GM12878 (cell line): ENCODE data around the gene FXYD6. TPM values are rescaled to one million over a fixed set of nuclear protein-coding genes. Genes with fewer than 3 reads are reported as not detected.

Source experiments
- ATAC-seq: fragments of 200-7000 bp; cut with Tn5 transposase; 3 replicates; pipeline ENCODE4 v1.9.1; 2020; ENCODE audit warnings: mild to moderate bottlenecking, moderate library complexity
- BruUV-seq: library from RNA; stranded (reverse); fragments of 400-500 nt; replicated peaks from 2 replicates; lab custom pipeline; 2021; lab: Mats Ljungman, UMichigan
- CTCF ChIA-PET: fragments of 300-600 bp; sonication (Branson Sonifier 250); formaldehyde crosslinking; extraction: SDS; loops from one replicate; lab custom pipeline; 2021; ENCODE audit warnings: inconsistent platforms; lab: Yijun Ruan, JAX
- POLR2A ChIA-PET: fragments of 350-600 bp; formaldehyde crosslinking; extraction: SDS; loops from one replicate; lab custom pipeline; 2021; ENCODE audit warnings: inconsistent platforms; lab: Charles Lee
- RAD21 ChIA-PET: fragments of 300-600 bp; sonication (Branson Sonifier 250); formaldehyde crosslinking; loops from one replicate; lab custom pipeline; 2023; ENCODE audit warnings: antibody characterized with exemption; ENCODE audit not compliant: unreplicated experiment; lab: Charles Lee
- SMC1A ChIA-PET: fragments of 300-600 bp; sonication (Branson Sonifier 250); formaldehyde crosslinking; loops from one replicate; lab custom pipeline; 2023; ENCODE audit not compliant: unreplicated experiment, uncharacterized antibody; lab: Charles Lee
- DNase-seq: peaks from one replicate; pipeline ENCODE4 v3.0.0-alpha.2; 2011; ENCODE audit warnings: low read depth, low spot score
- FAIRE-seq: peaks from 3 replicates; lab custom pipeline; 2011; peaks lifted over from hg19 to GRCh38; lab: Jason Lieb, UNC
- H2AFZ ChIP-seq: 2 replicates; pipeline ENCODE4 v1.6.0; 2011; ENCODE audit warnings: low read depth, low read length, control low read depth; ENCODE audit not compliant: control insufficient read depth
- H3K27ac ChIP-seq: 2 replicates; pipeline ENCODE4 v1.5.1; 2011; ENCODE audit warnings: control low read depth; ENCODE audit not compliant: control insufficient read depth, insufficient read depth
- H3K27me3 ChIP-seq, 2 experiments: replicated peaks in 1 of 2; 2 replicates each; pipeline versions ENCODE4 v1.6.0 to v1.6.1; 2011; ENCODE audit warnings: low read length in 1 of 2; ENCODE audit not compliant: control insufficient read depth in 2 of 2, insufficient read depth in 2 of 2
- H3K36me3 ChIP-seq, 2 experiments: 2 replicates each; pipeline ENCODE4 v1.5.1; 2011; ENCODE audit warnings: low read length in 1 of 2; ENCODE audit not compliant: control insufficient read depth in 2 of 2, insufficient read depth in 2 of 2
- H3K4me1 ChIP-seq: 2 replicates; pipeline ENCODE4 v1.6.1; 2011; ENCODE audit warnings: mild to moderate bottlenecking, low read length, moderate library complexity, mixed read lengths; ENCODE audit not compliant: control insufficient read depth, insufficient read depth
- H3K4me2 ChIP-seq: 2 replicates; pipeline ENCODE4 v1.6.0; 2011; ENCODE audit warnings: control low read depth; ENCODE audit not compliant: control insufficient read depth, insufficient read depth
- H3K4me3 ChIP-seq: fragments of 200-600 bp; sonication (generic); 2 replicates; pipeline ENCODE4 v1.5.1; 2016
- H3K79me2 ChIP-seq: 2 replicates; pipeline ENCODE4 v1.6.0; 2011; ENCODE audit warnings: low read length; ENCODE audit not compliant: control insufficient read depth, insufficient read depth
- H3K9ac ChIP-seq: 2 replicates; pipeline ENCODE4 v1.8.0; 2011; ENCODE audit warnings: low read length, control low read depth, mixed read lengths; ENCODE audit not compliant: control insufficient read depth, insufficient read depth
- H3K9me3 ChIP-seq: replicated peaks from 3 replicates; pipeline ENCODE4 v1.5.1; 2011; ENCODE audit warnings: mild to moderate bottlenecking, low read length; ENCODE audit not compliant: control insufficient read depth, insufficient read depth
- H4K20me1 ChIP-seq: 2 replicates; pipeline ENCODE4 v1.6.0; 2011; ENCODE audit not compliant: control insufficient read depth, insufficient read depth
- CREB1 ChIP-seq: IDR thresholded peaks from 2 replicates; pipeline ENCODE4 v1.6.1; 2012; ENCODE audit warnings: low read depth, mild to moderate bottlenecking, inconsistent platforms
- GATAD2B ChIP-seq: fragments of 450-650 bp; conservative IDR thresholded peaks from 2 replicates; pipeline ENCODE4 v1.6.1; 2017; ENCODE audit warnings: low read depth, mild to moderate bottlenecking, moderate library complexity
- LARP7 ChIP-seq: fragments of 450-650 bp; IDR thresholded peaks from 2 replicates; pipeline ENCODE4 v1.6.1; 2017; ENCODE audit warnings: mild to moderate bottlenecking
- MYB ChIP-seq: fragments of 150-350 bp; IDR thresholded peaks from 2 replicates; pipeline ENCODE4 v1.6.1; 2014; ENCODE audit warnings: mild to moderate bottlenecking, low read depth, low read length, borderline replicate concordance
- SPI1 ChIP-seq: IDR thresholded peaks from 2 replicates; pipeline ENCODE4 v1.6.1; 2011; ENCODE audit warnings: low read depth, mild to moderate bottlenecking, low read length, moderate library complexity, borderline replicate concordance; ENCODE audit not compliant: insufficient read depth
- WGBS: methylation state at CpG from one replicate; pipeline ENCODE4 v1.1.6; 2016; ENCODE audit warnings: low lambda C conversion rate; ENCODE audit not compliant: insufficient replicate concordance, insufficient coverage; ENCODE audit errors: missing lambda C conversion rate; 5-methylcytosine and 5-hydroxymethylcytosine counted together
- in situ Hi-C: fragments of 300-500 bp; cut with MboI; formaldehyde crosslinking; loops from 9 replicates; pipeline ENCODE4 v1.14.3; 2018; ENCODE audit warnings: mixed read lengths
- intact Hi-C: fragments of 100-400 bp; cut with micrococcal nuclease; formaldehyde crosslinking; loops from one replicate; pipeline ENCODE4 v1.14.2; 2022; ENCODE audit not compliant: unreplicated experiment
- polyA plus RNA-seq, 11 experiments: library from polyadenylated mRNA; depleted of rRNA in 4 of 11; unstranded in 6 of 11; stranded (reverse) in 5 of 11; fragments of >200 nt; fragmentation: Nextera tagmentation in 4 of 11; fragmentation: Illumina TruSeq in 1 of 11; extraction: Ambion mirVana in 4 of 11; extraction: Trizol in 1 of 11; gene quantifications; 1 replicate in 1 of 11; 2 replicates in 10 of 11; pipeline versions ENCODE4 v1.2.1 to v1.2.3, GENCODE V29; 2011 to 2016; ENCODE audit warnings: inconsistent platforms in 2 of 11, missing spikeins in 2 of 11, low read depth in 1 of 11
- total RNA-seq, 4 experiments: library from RNA; depleted of rRNA in 3 of 4; stranded (reverse); fragments of >200 nt in 3 of 4; fragmentation: Illumina TruSeq in 1 of 4; extraction: Trizol in 1 of 4; gene quantifications; 2 replicates each; pipeline versions ENCODE4 v1.2.1 to v1.2.3, GENCODE V29; 2013 to 2021
- TF ChIP-seq, protein P1 (sequence below): fragments of 450-650 bp; IDR thresholded peaks from 2 replicates; pipeline ENCODE4 v1.6.1; 2017; ENCODE audit warnings: mild to moderate bottlenecking, moderate library complexity

FXYD6 gene
- total and polyA plus RNA-seq, 10 of the 15 experiments (the other 5 are each of a cell fraction or from before 2014, with no cell fraction given): 0.09 to 2.0 (median 0.23) TPM; not detected in 2

GRCh38 chr11:117817368-117818040 is 59.0 kb downstream of the FXYD6 start (continued):
- TF ChIP-seq, protein P1, sequence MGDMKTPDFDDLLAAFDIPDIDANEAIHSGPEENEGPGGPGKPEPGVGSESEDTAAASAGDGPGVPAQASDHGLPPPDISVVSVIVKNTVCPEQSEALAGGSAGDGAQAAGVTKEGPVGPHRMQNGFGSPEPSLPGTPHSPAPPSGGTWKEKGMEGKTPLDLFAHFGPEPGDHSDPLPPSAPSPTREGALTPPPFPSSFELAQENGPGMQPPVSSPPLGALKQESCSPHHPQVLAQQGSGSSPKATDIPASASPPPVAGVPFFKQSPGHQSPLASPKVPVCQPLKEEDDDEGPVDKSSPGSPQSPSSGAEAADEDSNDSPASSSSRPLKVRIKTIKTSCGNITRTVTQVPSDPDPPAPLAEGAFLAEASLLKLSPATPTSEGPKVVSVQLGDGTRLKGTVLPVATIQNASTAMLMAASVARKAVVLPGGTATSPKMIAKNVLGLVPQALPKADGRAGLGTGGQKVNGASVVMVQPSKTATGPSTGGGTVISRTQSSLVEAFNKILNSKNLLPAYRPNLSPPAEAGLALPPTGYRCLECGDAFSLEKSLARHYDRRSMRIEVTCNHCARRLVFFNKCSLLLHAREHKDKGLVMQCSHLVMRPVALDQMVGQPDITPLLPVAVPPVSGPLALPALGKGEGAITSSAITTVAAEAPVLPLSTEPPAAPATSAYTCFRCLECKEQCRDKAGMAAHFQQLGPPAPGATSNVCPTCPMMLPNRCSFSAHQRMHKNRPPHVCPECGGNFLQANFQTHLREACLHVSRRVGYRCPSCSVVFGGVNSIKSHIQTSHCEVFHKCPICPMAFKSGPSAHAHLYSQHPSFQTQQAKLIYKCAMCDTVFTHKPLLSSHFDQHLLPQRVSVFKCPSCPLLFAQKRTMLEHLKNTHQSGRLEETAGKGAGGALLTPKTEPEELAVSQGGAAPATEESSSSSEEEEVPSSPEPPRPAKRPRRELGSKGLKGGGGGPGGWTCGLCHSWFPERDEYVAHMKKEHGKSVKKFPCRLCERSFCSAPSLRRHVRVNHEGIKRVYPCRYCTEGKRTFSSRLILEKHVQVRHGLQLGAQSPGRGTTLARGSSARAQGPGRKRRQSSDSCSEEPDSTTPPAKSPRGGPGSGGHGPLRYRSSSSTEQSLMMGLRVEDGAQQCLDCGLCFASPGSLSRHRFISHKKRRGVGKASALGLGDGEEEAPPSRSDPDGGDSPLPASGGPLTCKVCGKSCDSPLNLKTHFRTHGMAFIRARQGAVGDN: no peak; the same call in 1 of the 2 replicates
- TF ChIP-seq CREB1: peak; percentile 26; the same call in 1 of the 2 replicates

GRCh38 chr11:117816846-117817367 is 59.6 kb downstream of the FXYD6 start:
- peak overlapping the region; percentile 87 for H3K27ac ChIP-seq
- H3K9ac ChIP-seq: peak overlapping the region; percentile 66
- peaks cover 2% of the 10 kb centered on the region; the same call in 1 of the 2 replicates for H3K79me2 ChIP-seq
- no peaks in the 10 kb centered on the region for H3K36me3 ChIP-seq
- peak overlapping the region; percentile 68 for H2AFZ ChIP-seq
- TF ChIP-seq SPI1: 0 out of 2 replicates have a peak, but pooled peaks have one; percentile 43
- TF ChIP-seq LARP7: peak; percentile 40; the same call in 1 of the 2 replicates
- no peak for TF ChIP-seq GATAD2B
- no peak for TF ChIP-seq MYB
- ChIA-PET POLR2A (interaction anchor here (0.6 to 4.8 kb wide), 9 partner anchors 9 to 392 kb away, joined by 3 to 47 read pairs (median 5); no protein-coding TSS in a partner anchor), RAD21 (interaction anchor here (0.8 to 22.6 kb wide), 25 partner anchors 9 to 585 kb away, joined by 3 to 393 read pairs (median 4); partner anchors contain the start of genes IL10RA and PCSK7), SMC1A (interaction anchor here (0.6 to 11.7 kb wide), 25 partner anchors 11 to 585 kb away, joined by 3 to 318 read pairs (median 5); partner anchors contain the start of genes IL10RA and PCSK7), CTCF (interaction anchor here (0.6 to 16.0 kb wide), 40 partner anchors 9 to 590 kb away, joined by 3 to 503 read pairs (median 4); partner anchors contain the start of gene TMPRSS13)
- DNase-seq (no peak), ATAC-seq (no peak), FAIRE-seq (no peak)
- H3K4me2 ChIP-seq: peak overlapping the region; percentile 49
- 65% methylated on average over 5 of the region's 5 CpGs for WGBS
- intact Hi-C loops: loop anchor here (1.0 to 10.0 kb wide), 5 partner anchors 10 to 1892 kb away; partner anchors contain the start of genes KMT2A, PCSK7 and RNF214
- peaks cover 55% of the 10 kb centered on the region for H3K4me1 ChIP-seq
- H3K27me3 ChIP-seq: no peaks in the 10 kb centered on the region
- no peaks in the 10 kb centered on the region for H4K20me1 ChIP-seq
- H3K4me3 ChIP-seq: no peak overlapping the region
- no peaks in the 10 kb centered on the region for H3K9me3 ChIP-seq
- in situ Hi-C loops: no loop called here
- BruUV-seq: no TSS peak
